ENCODE data around the gene C1orf53. TPM values are rescaled to one million over a fixed set of nuclear protein-coding genes. Genes with fewer than 3 reads are reported as not detected.

Gene C1orf53
- total RNA-seq, 4 donors from 2014 or later = 7.1 to 11.6 (median 10.7) TPM; not detected in 1

GRCh38 chr1:197902131-197902453 is 338 bp upstream of the C1orf53 start:
- Histone ChIP-seq H3K27ac (peak overlapping the region; percentile 45 to 85 (median 63)), H3K4me1 (peaks cover 0 to 3% of the 10 kb centered on the region in 2 donors), H3K27me3 (no peaks in the 10 kb centered on the region), H3K4me3 (replicated peaks in 1 of 3) (peak overlapping the region; percentile 63 to 73 (median 71)), H3K9me3 (no peaks in the 10 kb centered on the region), H3K36me3 (no peaks in the 10 kb centered on the region)
- TF ChIP-seq CTCF (IDR thresholded peaks at IDR 0.05) (no peak), POLR2A (IDR thresholded peaks at IDR 0.05) (no peak)
- intact Hi-C loops (cut with DNase I) = no loop called here
- no peak for DNase-seq
- 21 to 23% methylated on average over 6 of the region's 6 CpGs for WGBS, 2 donors

- H3K36me3 ChIP-seq = no peaks in the 10 kb centered on the region
- peak overlapping the region; percentile 45 to 71 (median 63) for H3K4me3 ChIP-seq (replicated peaks in 1 of 3)
- peaks cover under 1% of the 10 kb centered on the region for H3K27me3 ChIP-seq
- no peak for DNase-seq
- intact Hi-C loops (cut with DNase I) = no loop called here
- WGBS, 2 donors = 42 to 50% methylated on average over 3 of the region's 3 CpGs
- H3K9me3 ChIP-seq = no peaks in the 10 kb centered on the region
- H3K4me1 ChIP-seq = peaks cover 0 to 3% of the 10 kb centered on the region in 2 donors
- H3K27ac ChIP-seq = peak overlapping the region in 1 of 3 donors; percentile 63
- TF ChIP-seq CTCF (IDR thresholded peaks at IDR 0.05) = no peak
- TF ChIP-seq POLR2A (IDR thresholded peaks at IDR 0.05) = no peak
Observed at GRCh38 chr1:197903196-197903514, 725 bp downstream of the C1orf53 start.

DNA sequence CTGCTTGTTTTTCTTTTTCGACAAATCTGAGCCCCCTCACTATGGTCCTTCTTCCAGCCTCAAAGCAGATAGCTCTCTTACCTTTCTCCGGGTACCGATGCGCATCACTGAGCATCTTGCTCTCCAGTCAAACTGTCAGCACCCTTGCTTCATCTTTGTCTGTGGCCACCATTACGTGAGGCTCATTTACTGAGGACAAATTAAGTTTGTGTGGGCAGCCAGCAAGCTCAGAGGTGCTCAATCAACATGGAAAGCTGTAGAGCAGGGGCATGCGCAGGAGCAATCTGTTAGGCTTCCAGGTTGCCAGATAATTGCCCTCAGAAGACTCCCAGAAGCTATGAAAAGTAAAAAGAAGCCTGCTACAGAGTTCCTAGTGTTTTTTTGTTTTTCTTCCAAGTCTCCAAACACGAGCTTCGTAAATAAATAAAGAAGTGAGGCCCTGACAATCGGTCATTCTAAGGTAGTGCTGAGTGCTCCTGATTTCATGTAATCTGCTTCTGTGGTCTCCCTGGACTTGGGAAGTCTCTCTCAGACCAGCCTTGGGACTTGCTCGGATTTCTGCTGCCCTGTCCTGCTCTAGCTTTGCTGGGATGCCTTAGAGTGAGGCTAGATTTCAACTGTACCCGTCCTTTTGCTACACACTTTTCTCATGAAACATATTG is 1.8 kb downstream of the C1orf53 start:
- intact Hi-C loops (cut with DNase I) = no loop called here
- Histone ChIP-seq H3K27ac (no peak overlapping the region), H3K4me1 (peaks cover 0 to 3% of the 10 kb centered on the region in 2 donors), H3K9me3 (no peaks in the 10 kb centered on the region), H3K4me3 (replicated peaks in 1 of 3) (no peak overlapping the region), H3K27me3 (peaks cover 11% of the 10 kb centered on the region), H3K36me3 (no peaks in the 10 kb centered on the region)
- 54 to 69% methylated on average over 11 of the region's 11 CpGs for WGBS, 2 donors
- TF ChIP-seq POLR2A (IDR thresholded peaks at IDR 0.05) = no peak
- TF ChIP-seq CTCF (IDR thresholded peaks at IDR 0.05) = no peak
- no peak for DNase-seq

GRCh38 chr1:197905699-197906351 is 3.4 kb downstream of the C1orf53 start:
- Histone ChIP-seq H3K27ac (no peak overlapping the region), H3K36me3 (no peaks in the 10 kb centered on the region), H3K9me3 (no peaks in the 10 kb centered on the region), H3K4me3 (replicated peaks in 1 of 3) (no peak overlapping the region), H3K4me1 (peaks cover 4 to 5% of the 10 kb centered on the region in 2 donors), H3K27me3 (peaks cover 19% of the 10 kb centered on the region)
- WGBS, 2 donors = 59% methylated on average over 5 of the region's 5 CpGs
- intact Hi-C loops (cut with DNase I) = no loop called here
- DNase-seq = no peak
- TF ChIP-seq POLR2A (IDR thresholded peaks at IDR 0.05) (no peak), CTCF (IDR thresholded peaks at IDR 0.05) (no peak)

DNA sequence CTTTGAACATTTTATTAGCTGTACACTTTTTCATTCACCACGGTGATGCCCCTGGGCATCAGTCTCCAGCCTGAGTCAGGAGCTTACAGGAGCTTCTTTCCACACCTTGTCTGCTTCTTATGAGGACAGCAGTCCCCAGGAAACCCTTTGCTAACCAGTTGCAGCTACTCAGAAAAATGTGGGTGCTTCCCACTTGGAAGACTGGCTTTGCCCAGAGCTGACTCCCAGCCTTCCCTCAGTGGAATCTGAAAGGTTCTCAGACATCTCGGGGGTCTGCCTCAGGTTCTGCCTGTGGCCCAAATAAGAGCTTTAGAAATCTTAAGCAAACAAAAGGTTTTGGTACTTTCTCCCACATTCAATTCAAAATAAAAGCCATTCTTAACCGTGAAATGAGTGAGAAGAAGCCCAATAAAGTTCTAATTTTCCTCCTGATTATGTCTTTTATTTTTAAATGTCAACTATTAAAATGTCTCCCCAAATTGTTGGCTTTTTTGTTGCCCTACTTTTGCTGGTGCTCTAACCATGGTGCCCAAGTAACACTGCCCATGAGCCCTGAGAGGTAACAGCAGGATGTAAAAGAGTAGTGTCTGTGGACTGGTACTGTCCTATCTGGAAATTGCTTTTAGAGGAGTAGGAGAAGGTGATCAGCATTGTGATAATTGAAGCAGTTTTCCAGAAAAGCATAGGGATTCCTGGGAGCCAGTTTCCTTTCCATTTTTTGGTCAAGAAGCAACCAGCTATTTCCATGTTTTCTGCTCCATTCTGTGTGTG is 5.6 kb downstream of the C1orf53 start:
- H3K9me3 ChIP-seq = no peaks in the 10 kb centered on the region
- no peak overlapping the region for H3K4me3 ChIP-seq (replicated peaks in 1 of 3)
- H3K27ac ChIP-seq = no peak overlapping the region
- H3K4me1 ChIP-seq = peaks cover 22 to 25% of the 10 kb centered on the region in 2 donors
- DNase-seq = no peak
- WGBS, 2 donors = 35 to 52% methylated on average over 3 of the region's 3 CpGs
- TF ChIP-seq POLR2A (IDR thresholded peaks at IDR 0.05) (no peak), CTCF (IDR thresholded peaks at IDR 0.05) (no peak)
- H3K27me3 ChIP-seq = peaks cover 37% of the 10 kb centered on the region
- intact Hi-C loops (cut with DNase I) = no loop called here
- H3K36me3 ChIP-seq = no peaks in the 10 kb centered on the region

All from thyroid gland (tissue), 4 donors.